Type B pancreatic cell (in vitro differentiated cells): ENCODE results near the gene IL6R. TPM values are rescaled to one million over a fixed set of nuclear protein-coding genes. Genes with fewer than 3 reads are reported as not detected.

Experiments
- DNase-seq: peaks from one replicate; pipeline ENCODE4 v3.0.0; 2021; ENCODE audit warnings: mixed read lengths; ENCODE audit not compliant: unreplicated experiment; ENCODE audit errors: extremely low spot score
- H3K27ac Mint-ChIP-seq: 2 replicates; pipeline ENCODE4 v1.8.0; 2021; ENCODE audit warnings: mild to moderate bottlenecking, mixed read lengths
- H3K27me3 Mint-ChIP-seq: 2 replicates; pipeline ENCODE4 v1.8.0; 2021; ENCODE audit warnings: mixed read lengths
- H3K36me3 Mint-ChIP-seq: 2 replicates; pipeline ENCODE4 v1.8.0; 2021; ENCODE audit warnings: mixed read lengths
- H3K4me1 Mint-ChIP-seq: one replicate; pipeline ENCODE4 v1.8.0; 2021; ENCODE audit warnings: mixed read lengths; ENCODE audit not compliant: unreplicated experiment
- H3K4me3 Mint-ChIP-seq: 2 replicates; pipeline ENCODE4 v1.8.0; 2021; ENCODE audit warnings: mild to moderate bottlenecking, mixed read lengths
- H3K9me3 Mint-ChIP-seq: 2 replicates; pipeline ENCODE4 v1.8.0; 2021; ENCODE audit warnings: mixed read lengths
- total RNA-seq: library from RNA; stranded (reverse); gene quantifications from 2 replicates; pipeline ENCODE4 v1.2.1, GENCODE V29; 2021; ENCODE audit warnings: low replicate concordance
- TF ChIP-seq, protein P1 (sequence below): fragments of 200-600 bp; sonication (generic); conservative IDR thresholded peaks from 2 replicates; pipeline ENCODE4 v1.5.0; 2021; ENCODE audit warnings: antibody characterized with exemption, mild to moderate bottlenecking

The IL6R gene
- total RNA-seq, 1 donor from 2014 or later = 12.5 TPM

DNA sequence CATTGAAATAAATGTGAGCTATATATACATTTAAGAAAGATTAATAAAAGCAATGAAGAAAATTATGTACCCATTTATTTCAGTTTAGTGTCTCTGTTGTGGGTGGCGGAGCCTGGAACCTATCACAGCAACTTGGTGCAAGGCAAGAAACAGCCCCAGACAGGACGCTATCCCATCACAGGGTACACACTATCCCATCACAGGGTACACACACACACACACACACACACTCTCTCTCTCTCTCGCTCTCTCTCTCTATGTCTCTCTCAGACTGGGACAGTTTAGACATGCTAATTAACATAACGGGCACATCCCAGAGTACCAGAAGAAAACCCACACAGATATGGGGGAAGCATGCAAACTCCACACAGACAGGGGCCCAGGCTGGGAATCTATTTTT, 6.5 kb upstream of the IL6R start:
- H3K27me3 Mint-ChIP-seq = peaks cover 15% of the 10 kb centered on the region
- TF ChIP-seq, protein P1, sequence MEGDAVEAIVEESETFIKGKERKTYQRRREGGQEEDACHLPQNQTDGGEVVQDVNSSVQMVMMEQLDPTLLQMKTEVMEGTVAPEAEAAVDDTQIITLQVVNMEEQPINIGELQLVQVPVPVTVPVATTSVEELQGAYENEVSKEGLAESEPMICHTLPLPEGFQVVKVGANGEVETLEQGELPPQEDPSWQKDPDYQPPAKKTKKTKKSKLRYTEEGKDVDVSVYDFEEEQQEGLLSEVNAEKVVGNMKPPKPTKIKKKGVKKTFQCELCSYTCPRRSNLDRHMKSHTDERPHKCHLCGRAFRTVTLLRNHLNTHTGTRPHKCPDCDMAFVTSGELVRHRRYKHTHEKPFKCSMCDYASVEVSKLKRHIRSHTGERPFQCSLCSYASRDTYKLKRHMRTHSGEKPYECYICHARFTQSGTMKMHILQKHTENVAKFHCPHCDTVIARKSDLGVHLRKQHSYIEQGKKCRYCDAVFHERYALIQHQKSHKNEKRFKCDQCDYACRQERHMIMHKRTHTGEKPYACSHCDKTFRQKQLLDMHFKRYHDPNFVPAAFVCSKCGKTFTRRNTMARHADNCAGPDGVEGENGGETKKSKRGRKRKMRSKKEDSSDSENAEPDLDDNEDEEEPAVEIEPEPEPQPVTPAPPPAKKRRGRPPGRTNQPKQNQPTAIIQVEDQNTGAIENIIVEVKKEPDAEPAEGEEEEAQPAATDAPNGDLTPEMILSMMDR = no peak
- no peak overlapping the region for H3K27ac Mint-ChIP-seq
- no peaks in the 10 kb centered on the region for H3K4me1 Mint-ChIP-seq
- no peak for DNase-seq
- no peak overlapping the region for H3K4me3 Mint-ChIP-seq
- no peaks in the 10 kb centered on the region for H3K9me3 Mint-ChIP-seq
- H3K36me3 Mint-ChIP-seq = no peaks in the 10 kb centered on the region

DNA sequence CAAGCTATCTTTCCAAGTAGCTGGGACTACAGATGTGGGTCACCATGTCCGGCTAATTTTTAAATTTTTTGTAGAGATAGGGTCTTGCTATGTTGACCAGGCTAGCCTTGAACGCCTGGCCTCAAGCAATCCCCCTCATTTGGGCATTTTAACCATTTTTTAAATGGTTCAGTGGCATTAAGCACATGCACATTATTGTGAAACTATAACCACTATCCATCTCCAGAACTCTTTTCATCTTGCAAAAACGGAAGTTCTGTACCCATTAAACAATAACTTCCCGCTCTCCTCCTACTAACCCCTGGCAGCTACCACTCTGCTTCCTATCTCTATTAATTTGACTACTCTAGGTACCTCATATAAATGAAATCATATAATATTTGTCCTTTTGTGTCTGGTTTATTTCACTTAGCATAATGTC, 4.8 kb upstream of the IL6R start:
- H3K4me3 Mint-ChIP-seq = no peak overlapping the region
- H3K4me1 Mint-ChIP-seq = no peaks in the 10 kb centered on the region
- TF ChIP-seq, protein P1 = no peak
- H3K9me3 Mint-ChIP-seq = no peaks in the 10 kb centered on the region
- no peaks in the 10 kb centered on the region for H3K36me3 Mint-ChIP-seq
- DNase-seq = no peak
- peaks cover 29% of the 10 kb centered on the region for H3K27me3 Mint-ChIP-seq
- no peak overlapping the region for H3K27ac Mint-ChIP-seq

DNA sequence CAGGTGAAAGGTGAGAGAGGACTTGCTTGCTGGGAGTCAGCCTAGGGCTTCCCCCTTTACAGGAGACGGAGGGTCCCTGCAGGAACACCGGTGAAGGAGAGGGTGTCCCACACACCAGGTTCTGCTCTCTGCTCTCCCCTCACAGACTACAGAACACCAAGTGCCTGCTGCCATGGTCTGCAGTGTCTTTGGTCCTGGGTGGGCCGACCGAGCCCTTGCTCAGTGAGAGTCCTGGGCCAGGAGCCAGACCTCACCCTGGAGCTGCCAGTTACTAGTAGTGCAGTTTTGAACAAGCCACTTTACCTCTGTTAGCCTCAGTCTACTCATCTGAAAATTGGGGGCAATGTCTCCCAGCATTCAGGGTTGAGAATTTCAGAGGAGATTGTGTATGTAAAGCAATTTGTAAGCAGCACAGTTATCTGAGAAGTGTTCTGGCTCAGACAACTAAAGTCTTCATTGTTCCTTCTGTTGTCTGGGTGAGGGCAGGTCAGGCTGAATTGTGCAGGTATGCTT, 2.7 kb upstream of the IL6R start:
- Mint-ChIP-seq H3K27ac (no peak overlapping the region), H3K4me3 (no peak overlapping the region), H3K27me3 (peaks cover 42% of the 10 kb centered on the region), H3K9me3 (no peaks in the 10 kb centered on the region), H3K4me1 (no peaks in the 10 kb centered on the region), H3K36me3 (no peaks in the 10 kb centered on the region)
- no peak for DNase-seq
- TF ChIP-seq, protein P1 = no peak

DNA sequence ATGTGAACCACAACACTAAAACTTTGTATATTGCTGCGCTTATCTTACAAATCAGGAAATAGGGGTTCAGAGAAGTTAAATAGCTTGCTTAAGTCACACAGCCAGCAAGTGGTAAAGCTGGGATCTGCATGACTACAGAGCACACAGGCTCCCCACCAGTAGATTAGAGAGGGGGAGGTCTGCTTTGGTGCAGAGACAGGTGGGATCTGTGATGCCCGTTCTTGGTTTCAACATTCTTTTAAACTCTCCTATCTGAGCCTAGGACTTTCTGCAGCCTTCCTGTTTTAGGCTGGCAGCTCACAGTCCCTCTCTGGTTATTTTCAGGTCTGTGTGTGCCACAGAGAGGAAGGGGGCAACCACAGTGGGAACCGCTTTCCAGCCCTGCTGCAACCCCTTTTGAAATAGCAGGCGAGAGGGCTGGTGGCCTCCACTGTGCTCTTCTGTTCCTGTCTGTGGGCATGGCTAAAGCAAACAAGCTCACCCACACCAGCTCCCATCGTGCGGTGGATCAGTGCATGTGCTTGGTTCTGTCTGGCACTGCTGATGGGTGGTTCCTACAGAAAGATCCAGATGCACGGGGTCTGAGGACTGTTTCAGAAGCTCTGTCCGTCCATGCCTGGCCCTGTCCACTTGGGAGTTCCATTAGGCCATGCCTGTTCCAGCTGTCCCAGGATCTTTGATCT, 1.7 kb upstream of the IL6R start:
- no peak overlapping the region for H3K4me3 Mint-ChIP-seq
- no peaks in the 10 kb centered on the region for H3K9me3 Mint-ChIP-seq
- no peaks in the 10 kb centered on the region for H3K36me3 Mint-ChIP-seq
- H3K4me1 Mint-ChIP-seq = peaks cover under 1% of the 10 kb centered on the region
- H3K27me3 Mint-ChIP-seq = peaks cover 50% of the 10 kb centered on the region
- TF ChIP-seq, protein P1 = no peak
- no peak for DNase-seq
- H3K27ac Mint-ChIP-seq = no peak overlapping the region

DNA sequence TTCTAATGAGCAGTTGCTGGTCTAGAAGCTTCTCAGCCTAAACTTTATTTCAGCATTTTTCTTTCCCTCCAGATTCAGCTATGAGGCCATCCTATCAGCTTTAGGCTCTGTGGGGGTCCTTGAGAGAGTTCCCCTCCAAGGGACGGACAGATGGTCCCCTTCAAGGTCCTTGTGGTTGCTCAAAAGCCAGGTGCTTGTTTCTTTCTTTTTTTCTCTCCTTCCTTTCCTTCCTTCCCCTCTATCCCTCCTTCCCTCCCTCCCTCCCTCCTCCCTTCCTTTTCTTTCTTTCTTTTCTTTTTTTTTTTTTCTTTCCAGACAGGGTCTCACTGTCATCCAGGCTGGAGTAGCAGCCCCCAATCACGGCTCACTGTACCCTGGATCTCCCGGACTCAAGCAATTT, 1.2 kb upstream of the IL6R start:
- Mint-ChIP-seq H3K4me3 (no peak overlapping the region), H3K9me3 (no peaks in the 10 kb centered on the region), H3K4me1 (peaks cover 5% of the 10 kb centered on the region), H3K36me3 (no peaks in the 10 kb centered on the region), H3K27me3 (peaks cover 54% of the 10 kb centered on the region), H3K27ac (no peak overlapping the region)
- TF ChIP-seq, protein P1 = no peak
- no peak for DNase-seq
